Liver (tissue), 3 donors: ENCODE measurements around the gene TRPM2.
"Not testable (repeated sequence)": the region's sequence is repeated elsewhere in the genome, so short reads cannot be mapped to it uniquely, and the experiment has no call there.

Experiments
- CTCF ChIP-seq: fragments of 150-350 bp; IDR thresholded peaks from 2 replicates; pipeline ENCODE4 v1.5.1; 2017; ENCODE audit warnings: improper control_type of control experiment, low read depth, low read length; ENCODE audit not compliant: missing input control
- JUND ChIP-seq, 2 donors: IDR thresholded peaks; 2 replicates each; pipeline ENCODE4 v1.6.1; 2016; ENCODE audit warnings: antibody characterized with exemption in 2 of 2
- MAX ChIP-seq: IDR thresholded peaks from 2 replicates; pipeline ENCODE4 v1.6.1; 2016; ENCODE audit warnings: antibody characterized with exemption
- RAD21 ChIP-seq, 2 donors: IDR thresholded peaks; 2 replicates each; pipeline ENCODE4 v1.6.1; 2016; ENCODE audit warnings: antibody characterized with exemption in 2 of 2, mild to moderate bottlenecking in 2 of 2
- RXRA ChIP-seq, 2 donors: IDR thresholded peaks; 2 replicates each; pipeline ENCODE4 v1.6.1; 2017 to 2018; ENCODE audit warnings: antibody characterized with exemption in 2 of 2, mild to moderate bottlenecking in 1 of 2
- ZBTB33 ChIP-seq: IDR thresholded peaks from 2 replicates; pipeline ENCODE4 v1.6.1; 2016; ENCODE audit warnings: antibody characterized with exemption
- donor health status: healthy.
- donor health status: healthy.

GRCh38 chr21:44404482-44404881 lies 51.1 kb downstream of the TRPM2 start:
- not testable (repeated sequence) for TF ChIP-seq CTCF; RXRA (IDR thresholded peaks at IDR 0.05); JUND (IDR thresholded peaks at IDR 0.05); RAD21 (IDR thresholded peaks at IDR 0.05); MAX; ZBTB33
